Activated B cell treated with CpG ODN at 0.5 μM for 24 hours (primary cell): ENCODE results near the gene TMEM178B. TPM values are rescaled to one million over a fixed set of nuclear protein-coding genes. Genes with fewer than 3 reads are reported as not detected.

Experiments
- ATAC-seq: fragments of 200-7000 bp; cut with Tn5 transposase; one replicate; pipeline ENCODE4 v1.10.0; 2021; ENCODE audit warnings: low read depth, mild to moderate bottlenecking, moderate library complexity
- CTCF ChIA-PET: fragments of 350-600 bp; sonication (Branson Sonifier 250); formaldehyde crosslinking; loops from one replicate; lab custom pipeline; 2021; ENCODE audit warnings: antibody characterized with exemption; lab: Charles Lee
- POLR2A ChIA-PET: fragments of 350-600 bp; sonication (Branson Sonifier 250); formaldehyde crosslinking; loops from one replicate; lab custom pipeline; 2021; ENCODE audit warnings: antibody characterized with exemption; lab: Charles Lee
- DNase-seq: peaks from one replicate; pipeline ENCODE4 v3.0.0; 2022
- H3K27ac Mint-ChIP-seq: one replicate; pipeline ENCODE4 v1.8.0; 2020; ENCODE audit warnings: mixed read lengths
- H3K27me3 Mint-ChIP-seq: one replicate; pipeline ENCODE4 v1.8.0; 2021; ENCODE audit warnings: mixed read lengths
- H3K36me3 Mint-ChIP-seq: one replicate; pipeline ENCODE4 v1.8.0; 2021; ENCODE audit warnings: low read depth, mixed read lengths
- H3K4me1 Mint-ChIP-seq: one replicate; pipeline ENCODE4 v1.8.0; 2021; ENCODE audit warnings: mixed read lengths
- H3K4me3 Mint-ChIP-seq: one replicate; pipeline ENCODE4 v1.8.0; 2020; ENCODE audit warnings: mild to moderate bottlenecking, mixed read lengths
- H3K9me3 Mint-ChIP-seq: one replicate; pipeline ENCODE4 v1.8.0; 2020; ENCODE audit warnings: mixed read lengths
- intact Hi-C: fragments of 100-400 bp; cut with micrococcal nuclease; formaldehyde crosslinking; loops from one replicate; pipeline ENCODE4 v1.15.1; 2024
- total RNA-seq: library from RNA; stranded (reverse); gene quantifications from 2 replicates; pipeline ENCODE4 v1.2.3, GENCODE V29; 2022
- TF ChIP-seq, protein P1 (sequence below): fragments of 200-600 bp; IDR thresholded peaks from one replicate; pipeline ENCODE4 v1.8.0; 2022; ENCODE audit warnings: antibody characterized with exemption, mild to moderate bottlenecking

The TMEM178B gene
- total RNA-seq, 1 donor from 2014 or later, result 0.49 TPM

GRCh38 chr7:141304291-141304690 lies 230.4 kb downstream of the TMEM178B start:
- Mint-ChIP-seq H3K4me3 (no peak overlapping the region), H3K27ac (no peak overlapping the region), H3K4me1 (no peaks in the 10 kb centered on the region), H3K9me3 (no peaks in the 10 kb centered on the region), H3K36me3 (no peaks in the 10 kb centered on the region), H3K27me3 (peaks cover 2% of the 10 kb centered on the region)
- TF ChIP-seq, protein P1, sequence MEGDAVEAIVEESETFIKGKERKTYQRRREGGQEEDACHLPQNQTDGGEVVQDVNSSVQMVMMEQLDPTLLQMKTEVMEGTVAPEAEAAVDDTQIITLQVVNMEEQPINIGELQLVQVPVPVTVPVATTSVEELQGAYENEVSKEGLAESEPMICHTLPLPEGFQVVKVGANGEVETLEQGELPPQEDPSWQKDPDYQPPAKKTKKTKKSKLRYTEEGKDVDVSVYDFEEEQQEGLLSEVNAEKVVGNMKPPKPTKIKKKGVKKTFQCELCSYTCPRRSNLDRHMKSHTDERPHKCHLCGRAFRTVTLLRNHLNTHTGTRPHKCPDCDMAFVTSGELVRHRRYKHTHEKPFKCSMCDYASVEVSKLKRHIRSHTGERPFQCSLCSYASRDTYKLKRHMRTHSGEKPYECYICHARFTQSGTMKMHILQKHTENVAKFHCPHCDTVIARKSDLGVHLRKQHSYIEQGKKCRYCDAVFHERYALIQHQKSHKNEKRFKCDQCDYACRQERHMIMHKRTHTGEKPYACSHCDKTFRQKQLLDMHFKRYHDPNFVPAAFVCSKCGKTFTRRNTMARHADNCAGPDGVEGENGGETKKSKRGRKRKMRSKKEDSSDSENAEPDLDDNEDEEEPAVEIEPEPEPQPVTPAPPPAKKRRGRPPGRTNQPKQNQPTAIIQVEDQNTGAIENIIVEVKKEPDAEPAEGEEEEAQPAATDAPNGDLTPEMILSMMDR, result no peak
- ATAC-seq (no peak), DNase-seq (no peak)
- POLR2A ChIA-PET, result no interaction called here
- CTCF ChIA-PET, result no interaction called here
- intact Hi-C loops, result no loop called here

DNA sequence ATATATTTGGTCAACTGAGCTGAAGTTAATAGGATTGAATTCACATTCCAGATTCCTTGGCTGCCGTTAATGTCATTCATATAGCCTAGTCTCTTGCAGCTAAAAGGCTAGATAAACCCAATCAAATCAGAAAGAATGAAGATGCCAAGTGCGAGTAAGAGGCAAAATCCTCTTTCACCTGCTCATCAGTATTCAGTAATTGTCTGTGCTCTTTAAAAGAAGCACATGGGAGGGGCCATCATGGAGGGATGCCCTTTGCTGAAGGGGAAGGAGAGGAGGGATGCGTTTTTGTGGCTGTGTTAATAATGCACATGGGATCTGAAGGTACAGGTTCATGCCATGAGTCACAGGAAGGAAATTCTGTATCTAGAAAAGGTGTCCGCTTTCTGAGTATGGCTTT lies 232.2 kb downstream of the TMEM178B start:
- POLR2A ChIA-PET, result no interaction called here
- peaks cover 2% of the 10 kb centered on the region for H3K9me3 Mint-ChIP-seq
- intact Hi-C loops, result no loop called here
- no peak overlapping the region for H3K27ac Mint-ChIP-seq
- no peak overlapping the region for H3K4me3 Mint-ChIP-seq
- no peak for DNase-seq
- no peaks in the 10 kb centered on the region for H3K4me1 Mint-ChIP-seq
- H3K27me3 Mint-ChIP-seq, result peaks cover 5% of the 10 kb centered on the region
- CTCF ChIA-PET, result no interaction called here
- no peaks in the 10 kb centered on the region for H3K36me3 Mint-ChIP-seq
- TF ChIP-seq, protein P1, result no peak
- no peak for ATAC-seq

- intact Hi-C loops, result no loop called here
Measured at GRCh38 chr7:141312395-141312794, 238.5 kb downstream of the TMEM178B start.

DNA sequence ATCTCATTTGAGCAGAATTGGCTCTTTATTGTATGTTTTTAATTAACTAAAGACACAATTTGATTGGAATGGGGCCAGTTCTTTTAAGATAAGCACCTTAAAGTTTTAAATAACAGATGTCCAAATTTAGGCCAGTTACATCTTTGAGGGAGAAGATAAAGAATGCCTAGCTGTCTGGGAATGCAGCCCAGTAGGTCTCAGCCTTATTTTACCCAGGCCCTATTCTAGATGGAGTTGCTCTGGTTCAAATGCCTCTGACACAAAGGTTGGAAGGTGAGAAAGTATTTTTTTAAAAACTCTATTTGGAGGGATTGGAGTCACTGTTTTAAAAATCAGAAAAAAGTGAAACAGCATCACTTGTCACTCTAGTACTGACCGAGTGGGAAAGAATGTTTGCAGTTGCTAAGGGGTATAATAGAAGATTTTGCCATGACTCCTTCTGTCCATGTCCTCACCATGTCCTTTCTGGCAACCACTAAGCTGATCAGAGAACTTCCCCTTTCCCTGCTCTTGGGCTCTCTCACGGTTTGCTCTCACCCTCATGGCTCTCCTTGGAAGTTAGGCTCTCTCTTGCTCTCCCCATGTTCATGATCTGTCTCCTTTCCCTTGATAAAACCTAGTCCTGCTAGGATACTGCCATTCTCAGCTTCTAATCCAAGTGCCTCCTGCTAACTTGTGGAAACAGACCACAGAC lies 239.1 kb downstream of the TMEM178B start:
- TF ChIP-seq, protein P1, result no peak
- DNase-seq (no peak), ATAC-seq (no peak)
- intact Hi-C loops, result no loop called here
- peaks cover 5% of the 10 kb centered on the region for H3K27me3 Mint-ChIP-seq
- no peaks in the 10 kb centered on the region for H3K4me1 Mint-ChIP-seq
- no peaks in the 10 kb centered on the region for H3K36me3 Mint-ChIP-seq
- H3K9me3 Mint-ChIP-seq, result peaks cover 2% of the 10 kb centered on the region
- H3K27ac Mint-ChIP-seq, result no peak overlapping the region
- CTCF ChIA-PET, result no interaction called here
- no peak overlapping the region for H3K4me3 Mint-ChIP-seq
- POLR2A ChIA-PET, result no interaction called here

More at GRCh38 chr7:141312395-141312794, 238.5 kb downstream of the TMEM178B start:
- no peak for ATAC-seq
- H3K9me3 Mint-ChIP-seq, result peaks cover 2% of the 10 kb centered on the region
- H3K27me3 Mint-ChIP-seq, result peaks cover 5% of the 10 kb centered on the region
- H3K4me1 Mint-ChIP-seq, result no peaks in the 10 kb centered on the region
- no peak for DNase-seq
- H3K4me3 Mint-ChIP-seq, result no peak overlapping the region
- TF ChIP-seq, protein P1, result no peak
- H3K27ac Mint-ChIP-seq, result no peak overlapping the region
- ChIA-PET POLR2A (no interaction called here), CTCF (no interaction called here)
- H3K36me3 Mint-ChIP-seq, result no peaks in the 10 kb centered on the region

DNA sequence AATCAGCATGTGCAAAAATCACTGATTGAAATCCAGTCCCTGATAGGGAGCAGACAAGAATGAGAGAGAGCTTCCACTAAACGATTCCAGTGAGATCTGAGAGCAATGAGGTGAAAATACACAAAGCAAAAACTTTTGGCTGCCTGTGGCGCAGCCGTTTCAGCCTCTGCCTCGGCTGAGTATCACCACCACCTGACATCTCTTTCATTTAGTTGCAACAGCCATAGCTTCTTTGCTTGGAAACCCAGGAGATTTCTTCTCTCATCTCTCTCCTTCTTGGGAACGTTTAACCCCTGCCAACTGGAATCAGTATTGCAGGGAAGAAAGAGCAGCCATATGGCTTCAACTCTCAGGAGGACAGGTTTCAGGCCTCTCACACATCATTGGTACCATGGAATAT lies 240.0 kb downstream of the TMEM178B start:
- Mint-ChIP-seq H3K27ac (no peak overlapping the region), H3K27me3 (peaks cover 5% of the 10 kb centered on the region), H3K4me1 (no peaks in the 10 kb centered on the region), H3K4me3 (no peak overlapping the region), H3K9me3 (peaks cover 2% of the 10 kb centered on the region), H3K36me3 (no peaks in the 10 kb centered on the region)
- CTCF ChIA-PET, result no interaction called here
- DNase-seq, result no peak
- TF ChIP-seq, protein P1, result no peak
- ATAC-seq, result no peak
- POLR2A ChIA-PET, result no interaction called here
- intact Hi-C loops, result no loop called here
